Left kidney (tissue), 2 donors: Measurements from ENCODE around the gene TOX4. TPM values are rescaled to one million over a fixed set of nuclear protein-coding genes. Genes with fewer than 3 reads are reported as not detected.
"Not testable (repeated sequence)": the region's sequence is repeated elsewhere in the genome, so short reads cannot be mapped to it uniquely, and the experiment has no call there.

Experiments
- DNase-seq: peaks from one replicate; pipeline ENCODE4 v3.0.0-alpha.2; 2013
- polyA plus RNA-seq: library from polyadenylated mRNA; unstranded; fragments of 120-200 nt; gene quantifications from one replicate; pipeline ENCODE4 v1.2.1, GENCODE V29; 2013; ENCODE audit not compliant: insufficient read length

The TOX4 gene
- polyA plus RNA-seq, 1 donor = 63.6 TPM

DNA sequence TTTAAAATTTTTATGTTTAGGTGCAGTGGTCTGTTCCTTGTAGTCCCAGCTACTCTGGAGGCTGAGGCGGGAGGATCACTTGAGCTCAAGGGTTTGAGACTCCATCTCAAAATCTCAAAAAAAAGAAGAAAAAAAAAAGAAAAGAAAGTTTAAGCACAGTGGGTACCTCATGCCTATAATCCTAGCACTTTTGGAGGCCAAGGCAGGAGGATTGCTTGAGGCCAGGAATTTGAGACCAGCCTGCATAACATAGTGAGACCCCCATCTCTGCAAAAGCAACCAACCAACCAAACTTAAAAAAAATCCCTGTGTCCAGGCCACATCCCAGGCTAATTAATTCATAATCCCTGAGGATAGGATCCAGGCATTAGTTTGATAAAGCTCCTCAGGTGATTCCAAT, 52.5 kb downstream of the TOX4 start:
- no peak for DNase-seq

DNA sequence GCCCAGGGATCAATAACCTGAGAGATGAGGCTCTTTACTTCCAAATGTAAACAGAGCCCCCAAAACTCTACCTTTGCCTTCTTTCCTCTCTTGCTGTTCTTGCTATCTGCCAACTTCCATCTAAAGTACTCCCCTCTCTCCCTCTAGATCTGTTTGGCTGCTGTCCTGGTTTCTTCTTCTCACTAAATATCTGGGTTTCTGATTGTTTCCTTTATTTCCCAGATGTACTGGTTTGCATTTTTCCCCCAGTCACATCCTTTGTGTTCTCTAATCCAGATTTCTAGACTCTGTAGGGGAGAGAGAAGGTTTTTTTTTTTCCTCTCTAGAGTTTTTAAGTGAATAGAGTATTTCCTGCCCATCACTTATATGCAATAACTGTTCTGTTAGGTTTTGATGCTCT, 56.3 kb downstream of the TOX4 start:
- no peak for DNase-seq

DNA sequence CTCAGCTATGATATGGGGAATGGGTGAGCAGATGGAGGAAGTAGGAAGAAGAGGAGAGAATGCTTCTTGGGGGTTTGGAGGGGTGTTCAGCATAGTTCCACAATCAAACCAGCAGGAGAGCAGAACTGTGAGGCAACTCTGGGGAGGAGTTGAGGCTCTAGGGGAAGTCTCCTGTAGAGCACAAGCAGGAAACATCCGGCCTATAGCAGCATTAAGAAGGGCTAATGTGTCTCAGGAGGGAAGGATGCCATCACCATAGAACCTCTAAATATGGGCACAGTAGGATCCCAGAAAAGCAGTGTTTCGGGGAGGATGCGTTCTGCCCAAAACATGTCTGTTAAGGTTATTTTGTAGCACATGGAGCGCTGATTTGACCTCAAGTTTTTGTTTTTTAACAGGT, 57.6 kb downstream of the TOX4 start:
- DNase-seq = no peak

DNA sequence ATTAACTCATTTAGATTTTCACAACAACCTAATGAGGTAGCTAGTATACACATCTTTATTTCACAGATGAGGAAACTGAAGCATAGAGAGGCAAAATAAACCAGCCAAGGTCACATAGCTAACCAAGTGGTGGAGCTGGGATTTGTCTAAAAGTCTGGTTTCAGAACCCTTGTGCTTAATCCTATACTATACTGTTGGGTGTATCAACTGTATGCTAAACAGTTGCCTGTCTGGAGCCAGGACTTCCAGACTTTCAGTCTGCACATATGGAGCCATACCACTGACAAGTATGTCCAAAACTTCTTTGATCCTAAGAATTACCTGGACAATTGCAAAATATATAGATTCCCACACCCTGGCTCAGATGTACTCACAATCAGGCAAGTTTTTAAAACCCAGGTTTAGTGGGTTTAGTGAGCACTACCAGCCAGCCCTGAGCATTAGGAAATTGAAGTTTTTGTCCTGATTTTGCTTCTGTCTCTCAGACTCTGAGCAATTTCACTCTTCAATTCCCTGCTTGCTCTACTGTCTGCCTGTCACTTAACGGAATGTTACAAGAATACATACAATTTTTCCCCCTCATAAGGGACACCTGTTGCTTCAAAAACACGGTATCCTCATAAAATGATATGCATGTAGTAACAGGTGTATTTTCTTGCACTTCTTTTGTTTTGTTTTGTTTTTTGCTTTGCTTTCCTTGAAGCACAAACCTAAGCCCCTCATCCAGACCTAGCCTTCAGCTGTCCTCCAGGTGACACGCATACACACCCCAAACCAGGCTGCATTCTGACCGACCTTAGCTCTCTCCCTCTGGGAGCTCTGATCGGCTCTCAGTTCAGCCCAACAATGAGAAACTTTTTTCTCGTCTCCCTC, 58.8 kb downstream of the TOX4 start:
- DNase-seq = no peak

DNA sequence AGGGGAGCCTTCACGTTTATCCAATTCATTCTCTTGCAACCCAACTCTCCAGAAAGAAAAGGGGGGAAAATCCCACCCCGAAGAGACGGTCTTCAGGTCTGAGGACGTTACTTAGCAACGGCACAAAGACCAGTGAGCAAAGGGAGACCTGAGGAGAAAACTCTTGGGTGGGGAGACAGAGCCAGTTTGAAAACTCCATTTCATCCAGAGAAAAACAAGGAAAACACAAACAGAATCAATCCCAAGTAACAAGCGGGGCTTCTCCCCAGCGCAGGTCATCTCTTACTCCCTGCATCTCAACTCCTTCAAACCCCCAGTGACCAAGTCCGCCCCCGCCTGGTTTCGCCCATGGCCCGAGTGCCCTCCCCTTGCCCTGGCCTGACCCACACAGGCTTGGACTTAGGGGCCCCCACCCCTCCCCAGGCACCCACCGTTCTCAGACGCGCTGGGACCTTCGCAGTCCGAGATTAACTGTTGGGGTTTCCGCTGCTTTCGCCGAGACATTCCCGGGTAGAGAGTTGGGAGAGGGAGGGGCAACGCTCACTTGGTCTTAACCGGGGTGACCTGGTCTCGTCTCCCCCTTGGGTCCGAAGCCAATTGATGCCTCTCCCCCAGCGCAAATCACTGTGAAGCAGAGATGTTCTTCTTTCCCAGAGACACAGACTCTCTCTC, 59.6 kb downstream of the TOX4 start:
- peak; percentile 28 for DNase-seq

DNA sequence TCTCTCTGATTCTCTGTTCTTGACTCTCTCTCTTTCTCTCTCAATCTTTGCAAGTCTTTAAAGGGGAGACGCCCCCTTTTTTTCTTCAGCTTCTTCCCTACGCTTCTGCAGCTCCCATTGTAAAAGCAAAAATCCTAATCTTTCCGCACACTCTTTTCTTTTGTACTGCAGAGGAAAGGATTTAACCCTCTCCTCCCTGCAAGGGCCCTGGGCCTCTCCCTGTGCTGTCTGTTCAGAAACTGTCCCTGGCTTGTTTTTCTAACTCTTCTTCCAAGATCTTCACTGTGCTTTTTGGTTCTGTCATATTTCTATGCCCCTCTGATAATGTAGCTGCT, 60.1 kb downstream of the TOX4 start:
- DNase-seq = no peak

DNA sequence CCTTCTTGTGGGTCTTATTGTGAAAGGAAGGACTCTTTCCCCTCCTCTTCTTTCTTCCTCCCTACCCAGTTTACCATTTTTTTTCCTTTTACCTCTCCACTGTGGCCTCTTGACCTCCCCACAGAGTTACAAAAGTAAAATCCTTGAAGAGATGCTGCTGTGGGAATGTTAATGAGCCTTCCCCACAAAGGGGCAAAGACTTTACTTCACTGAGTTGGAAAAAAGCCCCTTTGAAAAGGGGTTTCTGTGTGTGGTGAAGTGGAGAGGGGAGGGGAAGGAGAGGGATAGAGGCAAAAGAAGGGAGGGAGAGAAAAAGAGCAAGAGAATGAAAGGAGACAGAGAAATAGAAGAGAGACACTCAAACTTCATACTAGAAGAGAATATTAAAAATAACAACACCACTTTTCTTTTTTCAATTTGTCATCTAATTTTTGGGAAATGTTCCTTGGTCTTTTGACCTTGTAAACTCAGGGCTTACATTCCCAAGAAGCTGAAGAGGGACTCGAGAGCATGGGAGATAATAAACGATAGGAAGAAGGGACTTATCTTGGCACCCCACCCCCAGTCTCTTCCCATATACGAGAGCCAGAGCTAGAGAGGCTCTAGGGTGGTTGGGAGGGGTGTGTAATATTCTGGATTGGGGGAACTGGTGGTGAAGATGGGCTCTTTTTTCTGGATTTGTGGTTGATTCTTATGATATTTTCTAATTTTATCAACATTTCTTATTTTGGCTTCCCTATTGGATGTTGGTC, 62.4 kb downstream of the TOX4 start:
- DNase-seq = no peak

DNA sequence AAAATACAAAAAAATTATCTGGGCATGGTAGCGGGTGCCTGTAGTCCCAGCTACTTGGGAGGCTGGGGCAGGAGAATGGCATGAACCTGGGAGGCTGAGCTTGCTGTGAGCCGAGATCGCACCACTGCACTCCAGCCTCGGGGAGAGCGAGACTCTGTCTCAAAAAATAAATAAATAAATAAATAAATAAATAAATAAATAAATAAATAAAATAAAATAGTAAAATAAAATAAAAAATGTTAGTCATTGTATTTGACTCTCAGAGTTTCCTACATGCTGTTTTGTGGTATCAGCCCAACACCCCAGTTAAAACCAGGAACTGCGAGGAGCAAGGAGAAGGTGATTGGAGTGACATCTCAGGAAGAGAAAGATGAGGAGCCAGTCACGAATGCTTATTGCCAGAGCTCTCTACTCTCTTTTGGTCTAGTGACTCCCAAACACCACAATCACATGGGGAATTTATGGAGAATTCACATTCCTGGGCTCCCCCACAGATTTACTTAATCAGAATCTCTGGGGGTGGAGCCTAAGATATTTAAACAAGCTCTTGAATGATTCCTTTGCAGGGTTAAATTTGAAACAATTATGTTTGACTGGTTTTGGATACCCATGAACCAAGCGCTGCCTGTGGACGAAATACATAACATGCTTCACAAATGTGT, 64.5 kb downstream of the TOX4 start:
- no peak for DNase-seq

DNA sequence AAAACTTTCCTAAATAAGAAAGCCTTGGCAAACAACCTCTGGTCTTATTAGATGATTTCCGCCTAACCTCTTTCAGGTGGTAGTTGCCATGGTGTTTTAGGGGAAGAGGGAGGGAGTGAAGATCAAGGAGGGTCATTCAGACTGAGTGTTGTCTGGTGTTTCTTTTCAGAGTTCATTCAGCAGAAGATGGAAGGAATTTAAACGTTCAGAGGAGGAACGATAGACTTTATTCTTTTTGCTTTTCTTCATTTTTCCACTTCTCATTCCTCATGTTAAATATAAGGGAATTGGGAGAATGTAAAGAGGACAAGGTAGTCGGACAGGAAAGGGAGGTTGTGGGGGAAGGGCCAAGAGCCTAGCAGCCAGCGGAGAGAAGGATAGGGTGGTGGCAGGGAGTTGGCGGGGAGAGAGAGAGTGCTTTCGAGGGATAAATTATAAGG, 66.5 kb downstream of the TOX4 start:
- DNase-seq = peak; percentile 33

DNA sequence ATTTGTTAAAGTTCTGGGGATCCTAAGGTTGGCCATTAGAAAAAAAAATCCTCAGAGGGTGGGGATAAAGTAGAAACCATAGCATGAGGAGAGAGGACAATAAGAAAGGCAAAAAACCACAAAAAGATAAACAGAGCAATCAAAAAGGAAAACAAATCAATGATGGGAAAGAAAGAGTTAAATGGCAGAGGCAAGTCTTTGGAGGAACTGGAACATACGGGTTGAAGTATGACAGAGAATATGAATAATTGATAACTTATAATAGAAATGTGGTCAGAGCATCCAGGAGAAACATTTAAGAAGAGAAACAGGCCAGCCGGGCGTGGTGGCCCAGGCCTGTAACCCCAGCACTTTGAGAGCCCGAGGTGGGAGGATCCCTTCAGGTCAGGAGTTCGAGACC, 67.0 kb downstream of the TOX4 start:
- DNase-seq = no peak

DNA sequence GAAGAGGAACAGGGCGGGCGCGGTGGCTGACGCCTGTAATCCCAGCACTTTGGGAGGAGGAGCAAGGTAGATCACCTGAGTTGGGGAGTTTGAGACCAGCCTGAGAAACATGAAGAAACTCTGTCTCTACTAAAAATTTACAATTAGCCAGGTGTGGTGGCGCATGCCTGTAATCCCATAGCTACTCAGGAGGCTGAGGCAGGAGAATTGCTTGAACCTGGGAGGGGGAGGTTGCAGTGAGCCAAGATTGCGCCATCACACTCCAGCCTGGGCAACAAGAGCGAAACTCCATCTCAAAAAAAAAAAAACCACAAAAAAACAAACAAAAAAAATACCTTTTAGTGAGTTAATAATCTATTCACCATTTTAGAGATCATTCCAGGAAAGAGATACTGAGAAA, 67.6 kb downstream of the TOX4 start:
- DNase-seq = not testable (repeated sequence)

Other genes with a start within 250 kb of the TOX4 start
- 908 TPM for gene HNRNPC, start 207.8 kb upstream of the TOX4 start, polyA plus RNA-seq
- 0.58 TPM for gene RPGRIP1, start 197.1 kb upstream of the TOX4 start, polyA plus RNA-seq
- 165 TPM for gene SUPT16H, start 93.2 kb upstream of the TOX4 start, polyA plus RNA-seq
- gene CHD8, start 21.1 kb upstream of the TOX4 start, polyA plus RNA-seq = 85.3 TPM
- gene RAB2B, start 236 bp upstream of the TOX4 start, polyA plus RNA-seq = 51.6 TPM
- 118 TPM for gene METTL3, start 34.1 kb downstream of the TOX4 start, polyA plus RNA-seq
- gene SALL2, start 49.2 kb downstream of the TOX4 start, polyA plus RNA-seq = 62.1 TPM
- gene OR10G3, start 102.9 kb downstream of the TOX4 start, polyA plus RNA-seq = 0.07 TPM
- not detected for gene OR10G2, start 157.7 kb downstream of the TOX4 start, polyA plus RNA-seq
- 0.05 TPM for gene OR4E2, start 176.6 kb downstream of the TOX4 start, polyA plus RNA-seq
- gene OR4E1, start 196.6 kb downstream of the TOX4 start, polyA plus RNA-seq = 0.05 TPM